ENCODE measurements around the gene FITM1.

Gene FITM1
- long read RNA-seq, donor 1: 0 reads
- long read RNA-seq, donor 2, partial matches to known transcripts: 0 of 2 reads
- long read RNA-seq, donor 2, other reads (novel, unspliced or antisense): 0 of 2 reads
- long read RNA-seq, donor 3, partial matches to known transcripts: 0 of 1 reads
- long read RNA-seq, donor 3, other reads (novel, unspliced or antisense): 0 of 1 reads
- long read RNA-seq, donor 4, partial matches to known transcripts: 0 of 2 reads
- long read RNA-seq, donor 4, other reads (novel, unspliced or antisense): 0 of 2 reads
- long read RNA-seq, donor 5, partial matches to known transcripts: 0 of 1 reads
- long read RNA-seq, donor 5, other reads (novel, unspliced or antisense): 0 of 1 reads
- long read RNA-seq, donor 6: 0 reads
- long read RNA-seq, donor 7: 0 reads
- long read RNA-seq, donor 8: 0 reads

- no peak for DNase-seq
These were observed at the start of gene FITM1 for GRCh38 chr14:24130380-24130716. Gene FITM1 (plus strand): TSS chr14:24130659. CDS start chr14:24131564, 905 bp downstream.

- peak; percentile 86 for DNase-seq
These were observed 49.3 kb upstream of the FITM1 start for GRCh38 chr14:24080888-24081738.

GRCh38 chr14:24081739-24082211, 48.7 kb upstream of the FITM1 start:
- no peak for DNase-seq

GRCh38 chr14:24082411-24083080, 47.9 kb upstream of the FITM1 start:
- DNase-seq: no peak

GRCh38 chr14:24083462-24083861, 47.0 kb upstream of the FITM1 start:
- no peak for DNase-seq

- no peak for DNase-seq
These were observed 46.0 kb upstream of the FITM1 start for GRCh38 chr14:24084440-24084839.

- DNase-seq: no peak
These were observed 45.2 kb upstream of the FITM1 start for GRCh38 chr14:24085215-24085614.

- DNase-seq: no peak
These were observed 44.1 kb upstream of the FITM1 start for GRCh38 chr14:24086193-24086955.

- DNase-seq: no peak
These were observed 43.5 kb upstream of the FITM1 start for GRCh38 chr14:24087004-24087403.

GRCh38 chr14:24088095-24088494, 42.4 kb upstream of the FITM1 start:
- no peak for DNase-seq

GRCh38 chr14:24089890-24090289, 40.6 kb upstream of the FITM1 start:
- no peak for DNase-seq

GRCh38 chr14:24092110-24092504, 38.4 kb upstream of the FITM1 start:
- no peak for DNase-seq

GRCh38 chr14:24092505-24093206, 37.8 kb upstream of the FITM1 start:
- no peak for DNase-seq

GRCh38 chr14:24093207-24093900, 37.1 kb upstream of the FITM1 start:
- DNase-seq: peak; percentile 68

GRCh38 chr14:24093901-24094840, 36.3 kb upstream of the FITM1 start, which contains the start of gene PCK2:
Gene PCK2 (plus strand): TSS chr14:24094311. CDS start chr14:24094406, 95 bp downstream.
- peak; percentile 92 for DNase-seq

- DNase-seq: no peak
These were observed 35.6 kb upstream of the FITM1 start for GRCh38 chr14:24094841-24095270.

GRCh38 chr14:24095271-24096068, 35.0 kb upstream of the FITM1 start:
- DNase-seq: peak; percentile 67

- DNase-seq: no peak
These were observed 33.8 kb upstream of the FITM1 start for GRCh38 chr14:24096545-24097181.

All from right kidney (tissue), 9 donors.